IMR-90 (cell line): ENCODE measurements around the gene UNC5A.

ENCODE experiments used
- CTCF ChIP-seq: conservative IDR thresholded peaks from 2 replicates; pipeline ENCODE4 v1.5.1; 2012; ENCODE audit warnings: mild to moderate bottlenecking, low read depth, low read length, improper control_type of control experiment
- FOS ChIP-seq: fragments of 150-350 bp; IDR thresholded peaks from 2 replicates; pipeline ENCODE4 v1.6.1; 2016; ENCODE audit warnings: low read depth, low read length
- MAFK ChIP-seq: IDR thresholded peaks from 2 replicates; pipeline ENCODE4 v1.6.1; 2012; ENCODE audit warnings: low read depth, low read length, improper control_type of control experiment
- MAZ ChIP-seq: IDR thresholded peaks from 2 replicates; pipeline ENCODE4 v1.6.1; 2012; ENCODE audit warnings: low read depth, mild to moderate bottlenecking, low read length, improper control_type of control experiment, moderate library complexity, borderline replicate concordance
- MXI1 ChIP-seq: IDR thresholded peaks from 2 replicates; pipeline ENCODE4 v1.6.1; 2012; ENCODE audit warnings: low read depth, mild to moderate bottlenecking, low read length, moderate library complexity, borderline replicate concordance
- NFE2L2 ChIP-seq: fragments of 150-350 bp; IDR thresholded peaks from 2 replicates; pipeline ENCODE4 v1.6.1; 2016; ENCODE audit warnings: low read depth, mild to moderate bottlenecking, low read length
- POLR2A ChIP-seq: IDR thresholded peaks from 2 replicates; pipeline ENCODE4 v1.6.1; 2012; ENCODE audit warnings: mild to moderate bottlenecking, low read depth, low read length
- RAD21 ChIP-seq: IDR thresholded peaks from 2 replicates; pipeline ENCODE4 v1.6.1; 2012; ENCODE audit warnings: low read length, improper control_type of control experiment
- RCOR1 ChIP-seq: IDR thresholded peaks from 2 replicates; pipeline ENCODE4 v1.6.1; 2012; ENCODE audit warnings: mild to moderate bottlenecking, low read length, improper control_type of control experiment; ENCODE audit not compliant: insufficient replicate concordance
- RFX5 ChIP-seq: IDR thresholded peaks from 2 replicates; pipeline ENCODE4 v1.8.0; 2012; ENCODE audit warnings: low read depth, mild to moderate bottlenecking, low read length, moderate library complexity
- SMC3 ChIP-seq: fragments of 150-350 bp; IDR thresholded peaks from 2 replicates; pipeline ENCODE4 v1.6.1; 2016; ENCODE audit warnings: low read depth, mild to moderate bottlenecking, antibody characterized with exemption, low read length, moderate library complexity
- USF2 ChIP-seq: fragments of 150-350 bp; IDR thresholded peaks from 2 replicates; pipeline ENCODE4 v1.6.1; 2017; ENCODE audit warnings: mild to moderate bottlenecking, antibody characterized with exemption, low read length, low read depth

GRCh38 chr5:176765687-176766086 lies 44.7 kb upstream of the UNC5A start:
- TF ChIP-seq POLR2A (no peak), RAD21 (no peak), CTCF (no peak), FOS (no peak), USF2 (no peak), RCOR1 (no peak), MAFK (no peak), MXI1 (no peak), NFE2L2 (no peak), SMC3 (no peak), MAZ (no peak), RFX5 (no peak)
